Smooth muscle cell (in vitro differentiated cells): ENCODE measurements around the gene E2F1. TPM values are rescaled to one million over a fixed set of nuclear protein-coding genes. Genes with fewer than 3 reads are reported as not detected.

Experiments
- DNase-seq: peaks from one replicate; lab custom pipeline; 2025; ENCODE audit not compliant: unreplicated experiment; lab: John Stamatoyannopoulos, UW
- H2AFZ ChIP-seq: fragments of 200-600 bp; sonication (generic); 2 replicates; pipeline ENCODE4 v1.6.0; 2016; ENCODE audit warnings: antibody characterized with exemption, low read depth, mild to moderate bottlenecking
- H3F3A ChIP-seq: fragments of 200-600 bp; sonication (generic); 2 replicates; pipeline ENCODE4 v1.6.0; 2017; ENCODE audit warnings: antibody characterized with exemption, low read depth
- H3K27ac ChIP-seq: fragments of 200-600 bp; sonication (generic); 2 replicates; pipeline ENCODE4 v1.5.1; 2016; ENCODE audit warnings: low read depth, mild to moderate bottlenecking
- H3K27me3 ChIP-seq: fragments of 200-600 bp; sonication (generic); 2 replicates; pipeline ENCODE4 v1.6.1; 2016; ENCODE audit warnings: low read depth, mild to moderate bottlenecking
- H3K36me3 ChIP-seq: fragments of 200-600 bp; sonication (generic); 2 replicates; pipeline ENCODE4 v1.5.1; 2016; ENCODE audit warnings: low read depth
- H3K4me1 ChIP-seq: fragments of 200-600 bp; sonication (generic); 2 replicates; pipeline ENCODE4 v1.5.1; 2016; ENCODE audit warnings: low read depth
- H3K4me2 ChIP-seq: fragments of 200-600 bp; sonication (generic); 2 replicates; pipeline ENCODE4 v1.6.0; 2016; ENCODE audit warnings: mild to moderate bottlenecking
- H3K4me3 ChIP-seq: fragments of 200-600 bp; sonication (generic); 2 replicates; pipeline ENCODE4 v1.5.1; 2016; ENCODE audit warnings: mild to moderate bottlenecking
- H3K79me2 ChIP-seq: fragments of 200-600 bp; sonication (generic); 2 replicates; pipeline ENCODE4 v1.6.0; 2016; ENCODE audit warnings: low read depth, mild to moderate bottlenecking
- H3K9ac ChIP-seq: fragments of 200-600 bp; sonication (generic); 2 replicates; pipeline ENCODE4 v1.6.0; 2016; ENCODE audit warnings: low read depth
- H3K9me3 ChIP-seq: fragments of 200-600 bp; sonication (generic); replicated peaks from 2 replicates; pipeline ENCODE4 v1.5.1; 2016; ENCODE audit warnings: low read depth
- H4K20me1 ChIP-seq: fragments of 200-600 bp; sonication (generic); 2 replicates; pipeline ENCODE4 v1.6.0; 2016; ENCODE audit warnings: low read depth
- CTCF ChIP-seq: fragments of 200-600 bp; sonication (generic); IDR thresholded peaks from 2 replicates; pipeline ENCODE4 v1.5.1; 2017; ENCODE audit warnings: borderline replicate concordance, mild to moderate bottlenecking, antibody characterized with exemption; ENCODE audit not compliant: insufficient read depth, poor library complexity, severe bottlenecking
- WGBS: methylation state at CpG from one replicate; pipeline ENCODE4 v1.1.7; 2016; ENCODE audit warnings: low lambda C conversion rate; 5-methylcytosine and 5-hydroxymethylcytosine counted together
- polyA plus RNA-seq: library from polyadenylated mRNA; unstranded; fragments of >200 nt; fragmentation: Nextera tagmentation; extraction: Ambion mirVana; gene quantifications from 2 replicates; pipeline ENCODE4 v1.2.1, GENCODE V29; 2016
- total RNA-seq: library from RNA; depleted of rRNA; stranded (reverse); fragments of >200 nt; gene quantifications from 2 replicates; pipeline ENCODE4 v1.2.3, GENCODE V29; 2014

The E2F1 gene
- total and polyA plus RNA-seq, 2 experiments from 2014 or later, result 5.0 to 19.4 TPM

DNA sequence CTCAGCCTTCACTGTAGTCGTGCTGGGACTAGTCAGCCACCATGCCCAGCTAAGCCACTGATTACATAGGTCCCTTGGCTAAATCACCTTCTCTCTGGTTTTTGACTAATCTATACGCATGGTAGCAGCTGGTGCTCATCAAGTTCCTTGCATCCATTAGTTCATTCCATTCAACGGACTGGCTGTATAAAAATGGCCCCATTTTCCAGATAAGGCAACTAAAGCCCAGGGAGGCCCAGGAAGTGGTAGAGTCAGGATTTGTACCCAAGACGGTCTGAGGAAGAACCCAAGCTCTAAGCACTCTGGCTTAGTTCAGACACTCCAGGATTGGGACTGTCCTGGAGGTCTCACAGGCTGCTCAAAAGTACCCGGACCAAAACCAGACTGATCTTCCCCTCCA is 4.9 kb downstream of the E2F1 start:
- Histone ChIP-seq H4K20me1 (no peaks in the 10 kb centered on the region), H3K4me3 (no peak overlapping the region), H2AFZ (no peak overlapping the region), H3K27me3 (no peaks in the 10 kb centered on the region), H3K9ac (no peak overlapping the region), H3K4me2 (no peak overlapping the region), H3K4me1 (no peaks in the 10 kb centered on the region), H3K27ac (no peak overlapping the region), H3F3A (peaks cover under 1% of the 10 kb centered on the region), H3K79me2 (peaks cover 8% of the 10 kb centered on the region), H3K9me3 (no peaks in the 10 kb centered on the region), H3K36me3 (no peaks in the 10 kb centered on the region)
- TF ChIP-seq CTCF, result no peak
- 91% methylated on average over 5 of the region's 5 CpGs for whole genome bisulfite sequencing
- DNase-seq, result no peak

DNA sequence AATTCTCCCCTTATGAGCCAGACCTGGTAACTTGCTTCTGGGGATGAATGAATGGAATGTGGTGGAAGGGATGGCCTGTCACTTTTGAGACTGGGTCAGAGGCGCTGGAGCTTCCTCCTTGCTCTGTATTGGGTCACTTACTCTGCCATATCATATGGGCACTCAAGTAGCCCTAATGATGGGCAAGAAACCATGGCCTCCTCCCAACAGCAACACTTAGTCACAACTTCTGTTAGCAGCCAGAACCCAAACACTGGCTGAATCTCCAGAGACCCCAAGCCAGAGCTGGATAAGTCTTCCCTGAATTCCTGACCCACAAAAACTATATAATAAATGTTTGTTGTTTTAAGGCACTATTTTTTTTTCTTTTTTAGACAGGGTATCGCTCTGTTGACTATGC is 5.5 kb downstream of the E2F1 start:
- Histone ChIP-seq H3K4me1 (no peaks in the 10 kb centered on the region), H3K9ac (no peak overlapping the region), H2AFZ (no peak overlapping the region), H3K4me2 (no peak overlapping the region), H3K9me3 (no peaks in the 10 kb centered on the region), H3K4me3 (no peak overlapping the region), H3K36me3 (no peaks in the 10 kb centered on the region), H4K20me1 (no peaks in the 10 kb centered on the region), H3K27me3 (no peaks in the 10 kb centered on the region), H3F3A (peaks cover 7% of the 10 kb centered on the region), H3K27ac (no peak overlapping the region), H3K79me2 (peaks cover 8% of the 10 kb centered on the region)
- no peak for DNase-seq
- WGBS, result 92% methylated on average over 2 of the region's 2 CpGs
- no peak for TF ChIP-seq CTCF

GRCh38 chr20:33679758-33680485 is 6.3 kb downstream of the E2F1 start:
- H3K79me2 ChIP-seq, result peaks cover 4% of the 10 kb centered on the region
- no peak overlapping the region for H3K4me2 ChIP-seq
- H3K4me3 ChIP-seq, result no peak overlapping the region
- H3K9me3 ChIP-seq, result no peaks in the 10 kb centered on the region
- no peak for TF ChIP-seq CTCF
- no peak overlapping the region for H3K9ac ChIP-seq
- 97% methylated on average over 20 of the region's 20 CpGs for WGBS
- no peak overlapping the region for H2AFZ ChIP-seq
- no peak for DNase-seq
- H4K20me1 ChIP-seq, result no peaks in the 10 kb centered on the region
- H3K36me3 ChIP-seq, result no peaks in the 10 kb centered on the region
- no peak overlapping the region for H3K27ac ChIP-seq
- no peaks in the 10 kb centered on the region for H3K27me3 ChIP-seq
- H3F3A ChIP-seq, result peaks cover 13% of the 10 kb centered on the region
- peaks cover 5% of the 10 kb centered on the region for H3K4me1 ChIP-seq
